ENCODE measurements around the gene JUND. TPM values are rescaled to one million over a fixed set of nuclear protein-coding genes. Genes with fewer than 3 reads are reported as not detected.

JUND gene
- total RNA-seq, 1 donor from 2014 or later = 168 TPM

DNA sequence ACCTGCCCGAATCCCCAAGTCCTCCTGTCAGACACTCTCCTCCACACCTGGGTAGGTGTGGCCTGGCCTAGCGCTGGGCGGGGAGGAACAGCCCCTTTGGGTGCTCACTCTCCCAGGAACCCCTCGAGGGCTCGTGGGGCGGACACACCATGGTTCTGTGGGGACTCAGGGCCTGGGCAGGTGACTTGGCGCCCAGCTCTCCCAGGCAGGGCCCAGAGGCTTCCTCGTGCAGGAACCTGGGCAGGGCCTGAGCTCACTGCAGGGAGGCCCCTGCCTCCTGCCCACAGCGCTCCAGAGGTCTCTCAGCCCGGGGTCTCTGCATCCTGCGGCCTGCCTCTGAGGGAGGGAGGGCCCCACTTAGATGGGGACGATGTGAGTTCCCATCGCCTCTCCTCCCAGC, 29.5 kb upstream of the JUND start:
- no peak overlapping the region for H3K27ac Mint-ChIP-seq
- peaks cover 12% of the 10 kb centered on the region for H3K36me3 Mint-ChIP-seq (ENCODE audit: insufficient read depth)

DNA sequence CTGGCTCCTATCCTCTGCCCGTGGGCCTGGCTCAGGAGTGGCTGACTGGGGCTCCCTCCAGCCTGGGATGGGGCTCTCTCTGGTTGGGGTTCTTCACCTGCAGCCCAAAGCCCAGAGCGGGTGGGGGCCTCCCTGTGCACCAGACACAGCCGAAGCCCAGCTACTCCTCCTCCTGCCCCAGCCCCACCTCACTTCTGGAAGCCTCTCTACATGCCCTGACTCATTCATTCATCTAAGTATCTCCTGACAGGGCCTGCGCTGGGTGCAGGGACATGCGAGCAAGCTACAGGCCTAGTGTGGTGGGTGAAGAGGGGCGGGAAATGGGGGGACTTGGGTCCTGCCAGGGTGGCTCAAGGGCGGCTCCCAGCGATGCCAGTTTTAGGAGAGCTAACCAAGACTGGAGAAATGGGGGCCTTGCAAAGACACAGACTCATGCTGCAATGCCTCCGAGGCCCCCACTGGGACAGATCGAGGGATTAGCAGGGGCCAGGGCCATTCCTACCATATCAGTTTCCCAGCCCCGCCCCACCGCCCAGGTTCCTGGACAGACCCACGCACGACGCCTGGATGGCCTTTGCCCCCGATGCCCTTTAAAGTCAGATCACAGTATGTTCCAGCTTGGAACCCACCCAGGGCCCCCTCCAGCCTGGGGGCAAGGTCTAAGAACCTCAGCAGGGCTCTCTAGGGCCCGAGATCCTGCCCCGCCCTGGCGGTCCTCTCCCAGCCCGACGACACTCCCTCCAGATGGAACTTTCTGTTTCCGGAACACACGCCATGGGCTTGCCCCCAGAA, 28.9 kb upstream of the JUND start:
- no peak overlapping the region for H3K27ac Mint-ChIP-seq
- H3K4me3 Mint-ChIP-seq (ENCODE audit: low read depth) = no peak overlapping the region
- H3K9me3 Mint-ChIP-seq (ENCODE audit: low read depth) = no peaks in the 10 kb centered on the region
- H3K36me3 Mint-ChIP-seq (ENCODE audit: insufficient read depth) = peaks cover 12% of the 10 kb centered on the region
- H3K4me1 Mint-ChIP-seq (ENCODE audit: low read depth) = no peaks in the 10 kb centered on the region
- no peak for TF ChIP-seq CTCF (IDR thresholded peaks at IDR 0.05; ENCODE audit: unreplicated experiment)
- no peaks in the 10 kb centered on the region for H3K27me3 Mint-ChIP-seq
- DNase-seq (ENCODE audit: low spot score, unreplicated experiment) = no peak

More for the DNA sequence above, 29.5 kb upstream of the JUND start:
- Mint-ChIP-seq H3K27me3 (no peaks in the 10 kb centered on the region), H3K4me1 (ENCODE audit: low read depth) (peaks cover 5% of the 10 kb centered on the region), H3K4me3 (ENCODE audit: low read depth) (no peak overlapping the region), H3K9me3 (ENCODE audit: low read depth) (no peaks in the 10 kb centered on the region)
- TF ChIP-seq CTCF (IDR thresholded peaks at IDR 0.05; ENCODE audit: unreplicated experiment) = no peak
- DNase-seq (ENCODE audit: low spot score, unreplicated experiment) = no peak

GRCh38 chr19:18309525-18310064, 28.2 kb upstream of the JUND start:
- Mint-ChIP-seq H3K36me3 (ENCODE audit: insufficient read depth) (peaks cover 12% of the 10 kb centered on the region), H3K9me3 (ENCODE audit: low read depth) (no peaks in the 10 kb centered on the region), H3K4me3 (ENCODE audit: low read depth) (no peak overlapping the region), H3K27ac (no peak overlapping the region), H3K4me1 (ENCODE audit: low read depth) (peaks cover 5% of the 10 kb centered on the region), H3K27me3 (no peaks in the 10 kb centered on the region)
- TF ChIP-seq CTCF (IDR thresholded peaks at IDR 0.05; ENCODE audit: unreplicated experiment) = no peak
- no peak for DNase-seq (ENCODE audit: low spot score, unreplicated experiment)

DNA sequence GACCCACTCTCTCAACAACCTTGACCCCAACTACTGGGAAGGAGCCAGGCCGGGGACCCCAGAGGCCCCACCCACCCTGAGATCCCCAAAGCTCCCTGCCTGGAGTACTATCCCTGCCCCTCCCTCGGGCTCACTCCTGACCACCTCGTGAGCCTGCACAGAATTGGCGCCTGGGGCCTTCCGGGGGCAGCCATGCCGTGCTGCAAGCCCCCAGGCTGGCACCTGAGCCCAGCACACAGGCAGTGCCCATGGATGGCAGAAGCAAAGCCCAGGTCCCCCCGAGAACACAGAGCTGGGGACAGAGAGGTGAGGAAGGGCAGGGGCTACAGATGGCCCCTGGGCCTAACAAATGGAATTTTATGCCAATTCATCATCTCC, 27.5 kb upstream of the JUND start:
- no peak for TF ChIP-seq CTCF (IDR thresholded peaks at IDR 0.05; ENCODE audit: unreplicated experiment)
- no peaks in the 10 kb centered on the region for H3K9me3 Mint-ChIP-seq (ENCODE audit: low read depth)
- H3K4me3 Mint-ChIP-seq (ENCODE audit: low read depth) = no peak overlapping the region
- no peaks in the 10 kb centered on the region for H3K27me3 Mint-ChIP-seq
- no peak overlapping the region for H3K27ac Mint-ChIP-seq
- peaks cover 9% of the 10 kb centered on the region for H3K36me3 Mint-ChIP-seq (ENCODE audit: insufficient read depth)
- peaks cover 10% of the 10 kb centered on the region for H3K4me1 Mint-ChIP-seq (ENCODE audit: low read depth)
- DNase-seq (ENCODE audit: low spot score, unreplicated experiment) = no peak

DNA sequence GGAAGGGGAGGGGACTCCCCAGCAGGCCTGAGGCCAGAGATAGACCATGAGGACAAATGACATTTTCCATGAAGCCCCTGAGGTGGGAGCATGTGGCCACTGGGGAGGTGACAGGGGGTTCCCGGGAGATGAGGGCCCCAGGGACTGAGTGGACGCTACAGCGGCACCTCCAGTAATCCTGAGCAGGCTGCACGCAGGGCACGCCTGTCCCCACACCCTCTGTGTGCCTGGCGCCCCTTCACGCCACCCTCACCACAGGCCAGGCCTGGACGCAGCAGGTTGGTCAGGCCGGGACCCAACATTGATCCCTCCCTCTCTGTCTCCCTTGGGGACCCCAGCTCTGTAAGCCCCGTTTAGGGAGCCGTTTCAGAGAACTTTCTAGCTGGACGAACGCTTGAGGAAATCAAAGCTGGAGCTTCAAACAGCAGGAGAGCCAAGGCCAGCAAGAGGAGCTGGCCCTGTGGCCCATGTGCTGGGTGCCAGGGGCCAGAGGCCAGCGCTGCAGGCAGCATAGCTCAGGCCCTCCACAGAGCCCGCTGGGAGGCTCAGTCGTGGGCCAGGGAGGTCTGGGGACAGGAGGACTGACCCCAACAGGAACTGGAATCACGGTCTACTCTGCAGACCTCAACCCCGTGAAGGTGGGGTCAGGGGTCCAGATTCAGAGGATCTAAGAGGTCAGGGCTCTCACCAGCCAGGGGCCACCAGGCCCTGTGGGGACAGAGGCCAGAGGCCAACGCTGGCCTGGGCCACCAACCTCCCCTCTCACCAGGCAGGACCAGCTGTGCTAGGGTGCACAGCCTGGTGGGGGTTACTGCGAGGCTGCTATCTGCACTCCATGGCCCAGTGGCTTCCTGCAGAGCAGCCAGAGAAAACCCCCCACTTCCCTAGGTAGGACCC, 26.9 kb upstream of the JUND start:
- DNase-seq (ENCODE audit: low spot score, unreplicated experiment) = no peak
- Mint-ChIP-seq H3K4me3 (ENCODE audit: low read depth) (no peak overlapping the region), H3K27me3 (no peaks in the 10 kb centered on the region), H3K4me1 (ENCODE audit: low read depth) (peaks cover 16% of the 10 kb centered on the region), H3K36me3 (ENCODE audit: insufficient read depth) (peaks cover 9% of the 10 kb centered on the region), H3K9me3 (ENCODE audit: low read depth) (no peaks in the 10 kb centered on the region), H3K27ac (no peak overlapping the region)
- no peak for TF ChIP-seq CTCF (IDR thresholded peaks at IDR 0.05; ENCODE audit: unreplicated experiment)
